Measurements from ENCODE around the gene SLC24A4.

SLC24A4 gene

GRCh38 chr14:92435154-92435553 is 112.2 kb downstream of the SLC24A4 start:
- Histone ChIP-seq H3K27me3 (peaks cover 5% of the 10 kb centered on the region; the same call in 1 of the 2 replicates), H3K36me3 (no peaks in the 10 kb centered on the region), H3K4me3 (ENCODE audit: low read depth, low read length) (no peak overlapping the region), H3K4me1 (no peaks in the 10 kb centered on the region), H3K9me3 (no peaks in the 10 kb centered on the region)
- DNase-seq: no peak
- TF ChIP-seq, protein P1, sequence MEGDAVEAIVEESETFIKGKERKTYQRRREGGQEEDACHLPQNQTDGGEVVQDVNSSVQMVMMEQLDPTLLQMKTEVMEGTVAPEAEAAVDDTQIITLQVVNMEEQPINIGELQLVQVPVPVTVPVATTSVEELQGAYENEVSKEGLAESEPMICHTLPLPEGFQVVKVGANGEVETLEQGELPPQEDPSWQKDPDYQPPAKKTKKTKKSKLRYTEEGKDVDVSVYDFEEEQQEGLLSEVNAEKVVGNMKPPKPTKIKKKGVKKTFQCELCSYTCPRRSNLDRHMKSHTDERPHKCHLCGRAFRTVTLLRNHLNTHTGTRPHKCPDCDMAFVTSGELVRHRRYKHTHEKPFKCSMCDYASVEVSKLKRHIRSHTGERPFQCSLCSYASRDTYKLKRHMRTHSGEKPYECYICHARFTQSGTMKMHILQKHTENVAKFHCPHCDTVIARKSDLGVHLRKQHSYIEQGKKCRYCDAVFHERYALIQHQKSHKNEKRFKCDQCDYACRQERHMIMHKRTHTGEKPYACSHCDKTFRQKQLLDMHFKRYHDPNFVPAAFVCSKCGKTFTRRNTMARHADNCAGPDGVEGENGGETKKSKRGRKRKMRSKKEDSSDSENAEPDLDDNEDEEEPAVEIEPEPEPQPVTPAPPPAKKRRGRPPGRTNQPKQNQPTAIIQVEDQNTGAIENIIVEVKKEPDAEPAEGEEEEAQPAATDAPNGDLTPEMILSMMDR (IDR thresholded peaks at IDR 0.05; ENCODE audit: low read depth, low read length): no peak

DNA sequence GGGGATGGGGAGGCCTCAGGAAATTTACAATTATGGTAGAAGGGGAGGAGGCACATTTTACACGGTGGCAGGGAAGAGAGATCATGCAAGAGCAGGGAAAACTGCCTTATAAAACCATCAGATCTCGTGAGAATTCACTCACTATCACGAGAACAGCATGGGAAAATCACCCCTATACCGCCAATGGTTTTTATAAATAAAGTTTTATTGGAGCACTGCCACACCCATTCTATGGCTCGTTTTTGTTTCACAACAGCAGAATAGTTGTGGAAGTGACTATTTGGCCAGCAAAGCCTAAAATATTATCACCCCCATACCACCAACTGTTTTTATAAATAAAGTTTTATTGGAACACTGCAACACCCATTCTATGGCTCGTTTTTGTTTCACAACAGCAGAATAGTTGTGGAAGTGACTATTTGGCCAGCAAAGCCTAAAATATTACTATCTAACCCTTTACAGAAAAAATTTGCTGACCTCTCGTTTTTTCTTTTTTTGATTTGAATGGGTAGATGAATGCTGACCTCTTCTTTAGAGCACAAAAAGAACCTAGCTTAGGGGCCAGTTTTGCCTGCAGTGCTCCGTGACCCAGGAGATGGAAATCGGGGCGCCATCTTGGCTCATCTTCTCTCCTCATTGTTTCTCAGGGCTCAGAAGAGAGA is 113.3 kb downstream of the SLC24A4 start:
- Histone ChIP-seq H3K4me3 (ENCODE audit: low read depth, low read length) (no peak overlapping the region), H3K9me3 (no peaks in the 10 kb centered on the region), H3K27me3 (peaks cover 5% of the 10 kb centered on the region; the same call in 1 of the 2 replicates), H3K4me1 (no peaks in the 10 kb centered on the region), H3K36me3 (no peaks in the 10 kb centered on the region)
- DNase-seq: no peak
- TF ChIP-seq, protein P1 (IDR thresholded peaks at IDR 0.05; ENCODE audit: low read depth, low read length): no peak

DNA sequence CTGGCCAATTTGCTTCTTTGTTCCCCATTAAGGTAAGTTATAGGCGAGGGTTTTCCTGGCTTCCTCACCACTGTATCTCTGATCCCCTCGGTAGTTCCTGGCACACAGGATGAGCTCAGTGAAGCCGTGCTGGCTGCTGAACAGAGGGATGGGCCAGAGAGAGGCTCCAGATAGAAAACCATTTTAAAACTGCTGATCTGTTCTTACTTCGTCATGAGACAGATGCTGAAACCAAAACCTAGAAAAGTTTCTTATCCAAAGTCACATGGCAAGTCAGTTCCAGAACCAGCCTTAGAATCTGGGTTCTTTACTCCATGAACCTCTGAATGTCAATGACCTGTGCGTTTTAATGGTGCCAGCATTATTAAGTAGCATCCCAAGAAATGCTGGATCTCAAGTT is 114.3 kb downstream of the SLC24A4 start:
- Histone ChIP-seq H3K4me1 (no peaks in the 10 kb centered on the region), H3K36me3 (no peaks in the 10 kb centered on the region), H3K4me3 (ENCODE audit: low read depth, low read length) (no peak overlapping the region), H3K9me3 (no peaks in the 10 kb centered on the region), H3K27me3 (0 out of 2 replicates have a peak, but pooled peaks cover 2% of the 10 kb centered on the region)
- no peak for DNase-seq
- TF ChIP-seq, protein P1 (IDR thresholded peaks at IDR 0.05; ENCODE audit: low read depth, low read length): no peak

DNA sequence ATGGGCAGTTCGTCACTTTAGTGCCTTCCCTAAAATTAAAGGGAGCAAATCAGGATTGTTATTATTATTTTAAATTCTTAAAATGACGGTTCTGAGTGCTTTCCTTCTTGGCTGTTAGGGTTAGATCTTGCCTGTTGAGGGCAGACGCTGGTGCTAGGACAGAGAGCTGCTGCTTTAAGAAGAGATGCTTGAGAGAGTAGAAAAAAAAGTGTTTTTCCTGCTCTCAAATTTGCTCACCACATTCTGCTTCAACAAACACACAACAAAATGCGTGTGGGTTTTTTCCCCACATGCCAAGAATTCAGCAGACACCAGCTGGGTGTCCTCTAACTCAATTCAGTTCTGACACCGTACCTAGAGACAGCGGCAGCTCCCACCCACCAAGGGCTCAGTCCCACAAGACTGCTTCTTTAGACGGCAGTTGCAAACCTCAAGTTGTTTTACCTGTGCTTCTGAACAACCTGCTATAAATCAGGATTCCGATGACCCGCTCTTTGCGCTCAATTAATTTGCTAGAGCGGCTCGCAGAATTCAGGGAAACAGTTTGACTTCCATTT is 114.8 kb downstream of the SLC24A4 start:
- Histone ChIP-seq H3K4me1 (no peaks in the 10 kb centered on the region), H3K9me3 (no peaks in the 10 kb centered on the region), H3K4me3 (ENCODE audit: low read depth, low read length) (no peak overlapping the region), H3K27me3 (0 out of 2 replicates have a peak, but pooled peaks cover 2% of the 10 kb centered on the region), H3K36me3 (no peaks in the 10 kb centered on the region)
- TF ChIP-seq, protein P1 (IDR thresholded peaks at IDR 0.05; ENCODE audit: low read depth, low read length): no peak
- DNase-seq: no peak

DNA sequence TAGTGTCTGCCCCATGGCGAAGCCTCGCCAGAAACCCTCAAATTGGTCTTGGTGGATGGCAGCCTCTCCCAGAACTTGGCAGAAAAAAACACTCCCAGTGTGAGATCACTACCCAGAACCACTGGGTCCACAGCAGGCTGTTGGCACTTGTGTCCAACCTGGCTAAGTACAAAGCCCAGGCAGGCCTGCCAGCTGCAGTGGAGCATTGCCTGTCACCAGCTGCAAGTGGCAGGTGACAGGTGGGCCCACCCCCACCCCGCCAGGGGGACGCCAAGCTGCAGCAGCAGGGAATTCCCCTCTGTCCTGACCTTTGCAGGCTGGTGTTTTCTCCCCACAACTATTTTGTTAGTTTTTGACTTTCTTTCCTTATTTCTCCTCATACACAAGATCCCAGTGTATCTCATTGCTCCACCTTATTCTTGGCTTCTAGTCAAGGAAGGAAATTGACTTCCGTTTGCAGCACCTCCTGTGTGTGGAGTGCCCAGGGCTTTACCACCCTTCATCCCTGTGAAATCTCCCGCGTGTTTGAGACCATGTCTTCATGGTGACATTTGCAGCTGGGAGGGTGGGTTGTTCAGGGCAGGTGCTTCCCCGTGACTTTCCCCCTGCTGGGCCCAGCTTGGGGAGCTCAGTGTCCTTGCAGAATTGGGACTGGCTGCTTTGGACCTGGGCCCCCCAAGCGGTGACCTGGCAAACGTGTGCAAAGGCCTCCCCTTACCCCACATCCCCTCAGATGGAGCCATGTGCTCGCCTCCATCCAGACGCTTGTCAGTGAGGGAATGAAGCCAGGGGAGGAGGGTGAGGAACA is 116.8 kb downstream of the SLC24A4 start:
- TF ChIP-seq, protein P1 (IDR thresholded peaks at IDR 0.05; ENCODE audit: low read depth, low read length): no peak
- no peak for DNase-seq
- Histone ChIP-seq H3K27me3 (no peaks in the 10 kb centered on the region), H3K4me1 (no peaks in the 10 kb centered on the region), H3K9me3 (no peaks in the 10 kb centered on the region), H3K36me3 (no peaks in the 10 kb centered on the region), H3K4me3 (ENCODE audit: low read depth, low read length) (no peak overlapping the region)

Measured in BE2C (cell line).